AG04449 (cell line): ENCODE measurements around the gene PKD2L1.

Source experiments
- CTCF ChIA-PET: fragments of 350-600 bp; formaldehyde crosslinking; extraction: SDS; loops from one replicate; lab custom pipeline; 2021; ENCODE audit warnings: antibody characterized with exemption; lab: Yijun Ruan, JAX
- POLR2A ChIA-PET: fragments of 400-600, 350-600 bp; formaldehyde crosslinking; extraction: SDS; loops from one replicate; lab custom pipeline; 2020; ENCODE audit warnings: antibody characterized with exemption, inconsistent platforms; lab: Yijun Ruan, JAX
- DNase-seq: peaks from one replicate; pipeline ENCODE4 v3.0.0-alpha.2; 2010; ENCODE audit warnings: low read depth, low spot score
- H3K4me3 ChIP-seq: 2 replicates; pipeline ENCODE4 v1.5.1; 2011; ENCODE audit warnings: low read depth, mild to moderate bottlenecking, control low read depth, low read length
- TF ChIP-seq, protein P1 (sequence below): IDR thresholded peaks from one replicate; pipeline ENCODE4 v1.5.1; 2011; ENCODE audit warnings: mild to moderate bottlenecking, moderate library complexity, low read length, control low read depth, inconsistent platforms; ENCODE audit not compliant: insufficient read depth; ENCODE audit errors: missing control alignments

Gene PKD2L1

DNA sequence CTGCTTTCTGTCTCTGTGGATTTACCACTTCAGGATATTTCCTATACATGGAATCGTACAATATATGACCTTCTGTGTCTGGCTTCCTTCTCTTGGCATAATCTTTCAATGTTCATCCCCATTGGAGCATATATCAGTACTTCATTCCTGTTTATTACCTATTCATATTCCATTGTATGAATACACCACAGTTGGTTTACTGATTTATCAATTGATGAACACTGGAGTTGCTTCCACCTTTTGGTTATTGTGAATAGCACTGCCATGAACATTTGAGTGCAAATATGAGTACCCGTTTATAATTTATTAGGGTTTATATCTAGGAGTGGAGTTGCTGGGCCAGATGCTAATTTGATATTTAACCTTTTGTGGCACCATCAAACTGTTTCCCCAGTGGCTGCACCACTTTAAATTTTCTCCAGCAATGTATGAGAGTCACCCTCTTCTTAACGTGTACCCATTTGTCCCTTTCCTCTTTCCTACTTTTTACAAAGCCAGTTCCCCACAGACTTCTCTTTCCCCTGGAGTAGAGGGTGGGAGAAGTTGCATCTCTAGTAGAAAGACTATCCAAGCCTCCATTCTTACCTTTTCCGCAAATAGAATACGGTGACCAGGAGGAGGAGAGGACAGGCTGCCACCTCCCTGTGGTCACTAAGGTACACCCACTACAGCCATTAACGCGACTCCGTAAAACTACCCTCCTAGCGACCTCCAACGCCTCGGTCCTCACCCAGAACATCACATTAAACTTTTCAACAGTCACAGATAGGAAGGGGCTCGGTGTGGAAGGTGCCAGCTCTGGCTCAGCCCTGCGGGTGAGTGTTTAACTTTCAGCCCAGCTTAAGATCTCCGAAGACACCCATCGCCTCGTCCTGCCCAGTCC lies 42.6 kb upstream of the PKD2L1 start:
- peak overlapping the region; percentile 47 for H3K4me3 ChIP-seq
- ChIA-PET CTCF (interaction anchor here (1.0 kb wide), 1 partner anchor 61 kb away, joined by 6 read pairs; no protein-coding TSS in a partner anchor), POLR2A (interaction anchor here (0.7 to 2.1 kb wide), 6 partner anchors 8 to 131 kb away, joined by 3 to 18 read pairs (median 4); partner anchors contain the start of genes BLOC1S2 and SCD)
- TF ChIP-seq, protein P1, sequence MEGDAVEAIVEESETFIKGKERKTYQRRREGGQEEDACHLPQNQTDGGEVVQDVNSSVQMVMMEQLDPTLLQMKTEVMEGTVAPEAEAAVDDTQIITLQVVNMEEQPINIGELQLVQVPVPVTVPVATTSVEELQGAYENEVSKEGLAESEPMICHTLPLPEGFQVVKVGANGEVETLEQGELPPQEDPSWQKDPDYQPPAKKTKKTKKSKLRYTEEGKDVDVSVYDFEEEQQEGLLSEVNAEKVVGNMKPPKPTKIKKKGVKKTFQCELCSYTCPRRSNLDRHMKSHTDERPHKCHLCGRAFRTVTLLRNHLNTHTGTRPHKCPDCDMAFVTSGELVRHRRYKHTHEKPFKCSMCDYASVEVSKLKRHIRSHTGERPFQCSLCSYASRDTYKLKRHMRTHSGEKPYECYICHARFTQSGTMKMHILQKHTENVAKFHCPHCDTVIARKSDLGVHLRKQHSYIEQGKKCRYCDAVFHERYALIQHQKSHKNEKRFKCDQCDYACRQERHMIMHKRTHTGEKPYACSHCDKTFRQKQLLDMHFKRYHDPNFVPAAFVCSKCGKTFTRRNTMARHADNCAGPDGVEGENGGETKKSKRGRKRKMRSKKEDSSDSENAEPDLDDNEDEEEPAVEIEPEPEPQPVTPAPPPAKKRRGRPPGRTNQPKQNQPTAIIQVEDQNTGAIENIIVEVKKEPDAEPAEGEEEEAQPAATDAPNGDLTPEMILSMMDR, result no peak
- no peak for DNase-seq

GRCh38 chr10:100371482-100372027 lies 41.5 kb upstream of the PKD2L1 start:
- POLR2A ChIA-PET, result interaction anchor here (1.1 to 1.2 kb wide), 2 partner anchors 20 to 85 kb away, joined by 4 read pairs; partner anchors contain the start of gene BLOC1S2
- DNase-seq, result no peak
- H3K4me3 ChIP-seq, result no peak overlapping the region; the same call in 1 of the 2 replicates
- CTCF ChIA-PET, result interaction anchor here (1.2 to 1.3 kb wide), 2 partner anchors 22 to 111 kb away, joined by 4 to 5 read pairs; no protein-coding TSS in a partner anchor
- TF ChIP-seq, protein P1, result no peak

GRCh38 chr10:100370714-100371481 lies 40.9 kb upstream of the PKD2L1 start:
- no peak for DNase-seq

DNA sequence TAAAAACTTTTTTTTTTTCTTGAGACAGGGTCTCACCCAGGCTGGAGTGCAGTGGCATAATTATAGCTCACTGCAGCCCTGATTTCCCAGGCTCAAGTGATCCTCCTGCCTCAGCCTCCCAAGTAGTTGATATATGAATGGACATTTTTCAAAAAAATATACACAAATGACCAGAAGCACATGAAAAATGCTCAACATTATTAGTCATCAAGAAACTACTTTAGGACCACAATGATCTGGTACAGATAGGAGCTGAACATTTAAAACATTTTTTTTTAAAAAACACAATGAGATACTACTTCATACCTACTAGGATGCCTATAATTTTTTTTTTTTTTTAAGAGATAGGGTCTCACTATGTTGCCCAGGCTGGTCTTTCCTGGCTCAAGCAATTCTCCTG lies 38.7 kb upstream of the PKD2L1 start:
- ChIA-PET CTCF (interaction anchor here (0.7 to 1.2 kb wide), 3 partner anchors 20 to 654 kb away, joined by 3 read pairs; no protein-coding TSS in a partner anchor), POLR2A (interaction anchor here (0.6 kb wide), 1 partner anchor 39 kb away, joined by 3 read pairs; the partner anchor contains the start of gene PKD2L1)
- TF ChIP-seq, protein P1, result no peak
- DNase-seq, result no peak
- H3K4me3 ChIP-seq, result no peak overlapping the region

More at GRCh38 chr10:100370714-100371481, 40.9 kb upstream of the PKD2L1 start:
- H3K4me3 ChIP-seq, result no peak overlapping the region; the same call in 1 of the 2 replicates
- CTCF ChIA-PET, result interaction anchor here (0.6 to 1.3 kb wide), 10 partner anchors 11 to 148 kb away, joined by 3 to 5 read pairs (median 4); no protein-coding TSS in a partner anchor
- POLR2A ChIA-PET, result interaction anchor here (1.1 to 1.2 kb wide), 2 partner anchors 20 to 84 kb away, joined by 4 read pairs; partner anchors contain the start of gene BLOC1S2
- TF ChIP-seq, protein P1, result no peak

DNA sequence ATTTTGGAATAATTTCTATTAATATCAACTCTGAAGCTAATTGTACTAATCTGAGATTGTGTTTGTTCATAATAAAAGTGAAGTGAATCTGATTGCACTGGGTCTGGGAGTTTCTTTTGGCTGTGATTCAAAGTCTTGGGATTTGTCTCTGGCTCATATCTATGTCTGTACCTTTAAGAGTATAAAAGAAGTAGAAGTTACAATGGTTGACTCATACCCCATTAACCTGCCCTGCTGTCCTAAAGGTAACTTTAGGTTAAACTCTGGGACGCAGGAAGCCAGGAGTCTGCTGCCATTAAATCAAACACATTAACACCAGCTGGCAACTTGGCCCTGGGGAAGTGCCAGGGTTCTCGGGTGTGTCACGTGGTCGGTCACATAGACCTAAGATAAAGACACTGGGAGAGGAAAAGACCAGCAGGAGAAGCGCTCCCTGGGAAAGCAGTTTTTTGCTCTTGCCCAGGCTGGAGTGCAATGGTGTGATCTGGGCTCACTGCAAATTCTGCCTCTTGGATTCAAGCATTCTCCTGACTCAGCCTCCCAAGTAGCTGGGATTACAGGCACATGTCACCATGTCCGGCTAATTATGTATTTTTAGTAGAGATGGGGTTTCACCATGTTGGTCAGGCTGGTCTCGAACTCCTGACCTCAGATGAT lies 34.8 kb upstream of the PKD2L1 start:
- POLR2A ChIA-PET, result interaction anchor here (0.6 to 2.6 kb wide), 3 partner anchors 9 to 665 kb away, joined by 3 to 10 read pairs (median 3); partner anchors contain the start of gene SCD
- TF ChIP-seq, protein P1, result no peak
- CTCF ChIA-PET, result interaction anchor here (1.0 to 2.0 kb wide), 4 partner anchors 11 to 118 kb away, joined by 4 to 6 read pairs (median 5); no protein-coding TSS in a partner anchor
- DNase-seq, result no peak
- no peak overlapping the region for H3K4me3 ChIP-seq
